ENCODE data around the gene KCNH2. TPM values are rescaled to one million over a fixed set of nuclear protein-coding genes. Genes with fewer than 3 reads are reported as not detected.
"Not testable (repeated sequence)": the region's sequence is repeated elsewhere in the genome, so short reads cannot be mapped to it uniquely, and the experiment has no call there.

The KCNH2 gene, protein sequence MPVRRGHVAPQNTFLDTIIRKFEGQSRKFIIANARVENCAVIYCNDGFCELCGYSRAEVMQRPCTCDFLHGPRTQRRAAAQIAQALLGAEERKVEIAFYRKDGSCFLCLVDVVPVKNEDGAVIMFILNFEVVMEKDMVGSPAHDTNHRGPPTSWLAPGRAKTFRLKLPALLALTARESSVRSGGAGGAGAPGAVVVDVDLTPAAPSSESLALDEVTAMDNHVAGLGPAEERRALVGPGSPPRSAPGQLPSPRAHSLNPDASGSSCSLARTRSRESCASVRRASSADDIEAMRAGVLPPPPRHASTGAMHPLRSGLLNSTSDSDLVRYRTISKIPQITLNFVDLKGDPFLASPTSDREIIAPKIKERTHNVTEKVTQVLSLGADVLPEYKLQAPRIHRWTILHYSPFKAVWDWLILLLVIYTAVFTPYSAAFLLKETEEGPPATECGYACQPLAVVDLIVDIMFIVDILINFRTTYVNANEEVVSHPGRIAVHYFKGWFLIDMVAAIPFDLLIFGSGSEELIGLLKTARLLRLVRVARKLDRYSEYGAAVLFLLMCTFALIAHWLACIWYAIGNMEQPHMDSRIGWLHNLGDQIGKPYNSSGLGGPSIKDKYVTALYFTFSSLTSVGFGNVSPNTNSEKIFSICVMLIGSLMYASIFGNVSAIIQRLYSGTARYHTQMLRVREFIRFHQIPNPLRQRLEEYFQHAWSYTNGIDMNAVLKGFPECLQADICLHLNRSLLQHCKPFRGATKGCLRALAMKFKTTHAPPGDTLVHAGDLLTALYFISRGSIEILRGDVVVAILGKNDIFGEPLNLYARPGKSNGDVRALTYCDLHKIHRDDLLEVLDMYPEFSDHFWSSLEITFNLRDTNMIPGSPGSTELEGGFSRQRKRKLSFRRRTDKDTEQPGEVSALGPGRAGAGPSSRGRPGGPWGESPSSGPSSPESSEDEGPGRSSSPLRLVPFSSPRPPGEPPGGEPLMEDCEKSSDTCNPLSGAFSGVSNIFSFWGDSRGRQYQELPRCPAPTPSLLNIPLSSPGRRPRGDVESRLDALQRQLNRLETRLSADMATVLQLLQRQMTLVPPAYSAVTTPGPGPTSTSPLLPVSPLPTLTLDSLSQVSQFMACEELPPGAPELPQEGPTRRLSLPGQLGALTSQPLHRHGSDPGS
- 0.05 and 0.37 TPM in 2 replicates for total RNA-seq (2014; rRNA removed; shearing (Covaris generic))
- 0.14 and 0.27 TPM in 2 replicates for polyA plus RNA-seq (2015; cell fraction: cytosol; rRNA removed)
- 0.54 TPM in 1 of 2 replicates, not detected in the other for polyA plus RNA-seq (2015; cell fraction: nucleus; rRNA removed)

DNA sequence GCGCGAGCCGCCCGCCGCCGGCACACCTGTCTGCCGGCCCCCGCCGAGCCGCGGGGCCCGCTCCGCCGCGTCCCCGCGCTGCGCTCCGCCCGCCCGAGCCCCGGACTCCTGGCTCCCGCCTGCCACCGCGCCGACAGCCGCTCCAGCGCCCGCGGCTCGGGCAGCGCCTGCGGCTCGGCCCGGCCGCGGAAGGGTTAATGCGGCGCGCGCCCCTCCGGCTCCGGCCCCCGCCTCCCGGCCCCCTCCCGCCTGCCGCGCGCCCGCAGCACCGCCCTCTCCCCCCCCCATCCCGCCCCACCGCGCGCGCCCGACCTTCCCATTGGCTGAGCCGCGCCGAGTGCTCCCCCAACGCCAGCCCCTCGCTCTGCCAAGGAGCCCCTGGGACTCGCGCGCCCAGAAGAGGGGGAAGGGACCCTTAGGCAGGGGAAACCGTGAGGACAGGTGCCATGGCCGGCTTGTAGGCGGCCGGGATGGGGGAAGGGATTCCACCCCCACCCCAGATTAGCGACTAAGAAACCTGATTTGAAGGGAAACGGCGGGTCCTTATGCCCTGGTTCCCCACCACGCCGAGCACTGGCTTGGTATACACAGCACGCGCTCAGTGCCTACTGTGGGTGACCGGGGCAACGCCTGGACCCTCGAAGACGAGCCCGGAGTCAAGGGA is at the start of gene KCNH2:
Gene KCNH2 (minus strand): TSS at position 196 of the 664 bp plus-strand sequence. CDS start 408 bp downstream, outside the sequence.
- in situ Hi-C loops (cut with HindIII; ENCODE audit: low pct_unique_long_range_greater_than_20kb, low sequenced_read_pairs), result no loop called here
- no peak for DNase-seq (ENCODE audit: low read depth, low spot score)

DNA sequence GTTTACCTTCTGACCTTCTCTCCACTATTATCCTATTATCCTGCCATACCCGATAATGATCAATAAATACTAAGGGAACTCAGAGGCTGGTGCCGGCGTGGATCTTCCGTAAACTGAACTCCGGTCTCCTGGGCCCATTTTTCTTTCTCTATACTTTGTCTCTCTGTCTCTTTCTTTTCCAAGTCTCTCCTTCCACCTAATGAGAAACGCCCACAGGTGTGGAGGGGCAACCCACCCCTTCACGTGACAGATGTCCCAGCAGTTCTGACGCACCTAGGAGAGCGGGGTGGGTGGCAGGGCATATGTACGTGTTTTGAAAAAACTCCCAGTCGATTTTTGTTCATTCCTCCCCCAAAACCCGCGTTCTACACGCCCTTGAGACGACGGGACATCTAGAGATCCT is 49.6 kb upstream of the KCNH2 start:
- in situ Hi-C loops (cut with HindIII; ENCODE audit: low pct_unique_long_range_greater_than_20kb, low sequenced_read_pairs); DNase-seq (ENCODE audit: low read depth, low spot score): not testable (repeated sequence)

DNA sequence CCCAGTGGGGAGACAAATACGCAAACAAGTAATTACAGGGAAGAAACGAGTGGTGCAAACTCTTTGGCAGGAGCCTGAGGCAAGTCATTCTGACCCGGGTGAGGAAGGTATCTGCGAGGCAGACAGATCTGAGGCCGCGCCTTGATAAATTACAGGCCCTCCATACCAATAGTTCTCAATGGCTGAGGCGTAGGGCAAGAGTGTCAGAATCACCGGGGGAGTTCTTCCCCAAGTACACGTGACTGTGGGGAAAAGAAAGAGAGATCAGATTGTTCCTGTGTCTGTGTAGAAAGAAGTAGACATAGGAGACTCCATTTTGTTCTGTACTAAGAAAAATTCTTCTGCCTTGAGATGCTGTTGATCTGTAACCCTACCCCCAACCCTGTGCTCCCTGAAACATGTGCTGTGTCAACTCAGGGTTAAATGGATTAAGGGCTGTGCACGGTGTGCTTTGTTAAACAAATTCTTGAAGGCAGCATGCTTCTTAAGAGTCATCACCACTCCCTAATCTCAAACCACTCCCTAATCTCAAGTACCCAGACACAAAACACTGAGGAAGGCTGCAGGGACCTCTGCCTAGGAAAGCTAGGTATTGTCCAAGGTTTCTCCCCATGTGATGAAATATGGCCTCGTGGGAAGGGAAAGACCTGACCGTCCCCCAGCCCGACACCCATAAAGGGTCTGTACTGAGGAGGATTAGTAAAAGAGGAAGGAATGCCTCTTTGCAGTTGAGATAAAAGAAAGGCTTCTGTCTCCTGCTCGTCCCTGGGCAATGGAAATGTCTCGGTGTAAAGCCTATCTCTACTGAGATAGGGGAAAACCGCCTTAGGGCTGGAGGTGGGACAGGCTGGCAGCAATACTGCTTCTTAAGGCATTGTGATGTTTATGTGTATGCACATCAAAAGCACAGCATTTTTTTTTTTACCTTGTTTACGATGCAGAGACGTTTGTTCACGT is 48.9 kb upstream of the KCNH2 start:
- DNase-seq (ENCODE audit: low read depth, low spot score); in situ Hi-C loops (cut with HindIII; ENCODE audit: low pct_unique_long_range_greater_than_20kb, low sequenced_read_pairs): not testable (repeated sequence)

DNA sequence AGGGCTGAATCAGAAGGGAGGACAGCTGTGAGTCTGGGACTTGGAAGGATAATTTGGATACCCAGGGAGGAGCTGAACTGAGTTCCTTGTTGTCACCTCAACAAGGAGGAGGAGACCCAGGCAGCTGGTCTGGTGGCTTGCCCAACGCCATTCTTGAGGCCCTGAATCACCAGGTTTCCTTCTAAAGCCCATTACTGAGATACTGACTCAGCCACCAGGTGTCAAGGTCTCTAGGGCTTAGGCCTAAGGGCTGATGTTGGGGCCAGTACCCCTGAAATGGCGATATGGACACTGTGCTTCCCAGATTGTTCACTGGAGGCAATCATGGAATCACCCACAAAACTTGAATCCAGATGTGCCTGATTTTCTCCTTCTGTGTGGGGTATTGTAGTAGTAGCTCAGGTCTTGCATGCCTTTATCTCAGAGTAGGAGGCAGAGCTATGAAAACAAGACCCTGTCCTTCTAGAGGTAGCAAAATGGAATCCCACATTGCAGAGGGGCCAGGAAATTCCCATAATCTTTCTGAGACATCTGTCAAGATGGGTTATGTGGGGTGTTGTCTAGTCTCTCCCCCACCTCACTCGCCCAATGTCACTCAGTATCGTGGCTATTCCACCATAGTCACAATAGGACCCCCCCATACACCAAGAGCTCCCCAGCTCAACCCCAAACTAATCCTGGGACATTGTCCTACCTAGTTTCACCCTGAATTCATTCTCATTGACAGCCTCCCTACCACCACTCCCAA is 48.0 kb upstream of the KCNH2 start:
- DNase-seq (ENCODE audit: low read depth, low spot score), result no peak
- in situ Hi-C loops (cut with HindIII; ENCODE audit: low pct_unique_long_range_greater_than_20kb, low sequenced_read_pairs), result no loop called here

DNA sequence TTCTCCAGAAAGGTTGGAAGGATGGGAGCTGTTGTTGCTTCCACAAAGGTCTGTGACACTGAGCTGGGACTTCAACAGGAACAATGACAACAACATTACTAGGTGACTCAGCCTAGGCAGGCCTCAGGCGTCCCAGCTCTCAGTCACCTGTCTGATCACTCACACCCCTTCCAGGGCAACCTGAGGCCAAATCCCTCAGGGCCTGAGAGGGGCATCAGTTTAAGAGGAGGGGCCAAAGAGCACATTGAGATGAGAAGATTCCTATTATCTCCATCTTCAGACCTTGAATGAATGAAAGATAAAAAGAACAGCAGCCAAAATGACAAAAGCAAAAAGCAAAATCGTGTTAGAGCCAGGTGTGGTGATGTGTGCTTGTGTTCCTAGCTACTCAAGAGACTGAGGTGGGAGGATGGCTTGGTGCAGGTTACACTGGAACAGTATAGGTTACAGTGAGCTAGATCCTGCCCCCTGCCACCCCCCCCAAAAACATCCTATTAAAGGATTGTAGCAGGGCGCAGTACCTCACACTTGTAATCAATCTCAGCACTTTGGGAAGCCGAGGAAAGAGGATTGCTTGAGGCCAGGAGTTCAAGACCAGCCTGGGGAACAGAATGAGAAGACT is 46.4 kb upstream of the KCNH2 start, which contains the start of gene ATG9B:
Gene ATG9B (minus strand): TSS at position 60 of the 622 bp plus-strand sequence. CDS start 71 bp downstream, outside the sequence.
- no peak for DNase-seq (ENCODE audit: low read depth, low spot score)
- in situ Hi-C loops (cut with HindIII; ENCODE audit: low pct_unique_long_range_greater_than_20kb, low sequenced_read_pairs), result no loop called here

DNA sequence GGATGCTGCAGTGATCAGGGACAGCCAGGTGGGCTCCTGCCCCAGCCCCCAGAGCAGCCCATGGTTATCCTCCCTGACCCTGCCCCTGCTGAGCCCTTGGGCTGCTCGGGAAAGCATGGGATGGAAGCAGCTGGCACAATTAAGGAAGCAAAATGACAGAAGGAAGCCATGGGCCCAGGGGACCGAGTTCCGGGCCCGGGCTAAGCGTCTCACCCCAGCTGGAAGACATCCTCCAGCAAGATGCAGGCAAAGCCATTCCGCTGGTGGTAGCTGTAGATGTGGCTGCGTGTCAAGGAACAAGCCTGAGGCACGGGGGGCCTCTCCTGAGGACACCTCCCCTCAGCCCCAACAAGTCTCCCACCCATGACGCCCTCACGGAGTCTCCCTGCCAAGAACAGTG is 45.1 kb upstream of the KCNH2 start:
- DNase-seq (ENCODE audit: low read depth, low spot score), result no peak
- in situ Hi-C loops (cut with HindIII; ENCODE audit: low pct_unique_long_range_greater_than_20kb, low sequenced_read_pairs), result no loop called here

DNA sequence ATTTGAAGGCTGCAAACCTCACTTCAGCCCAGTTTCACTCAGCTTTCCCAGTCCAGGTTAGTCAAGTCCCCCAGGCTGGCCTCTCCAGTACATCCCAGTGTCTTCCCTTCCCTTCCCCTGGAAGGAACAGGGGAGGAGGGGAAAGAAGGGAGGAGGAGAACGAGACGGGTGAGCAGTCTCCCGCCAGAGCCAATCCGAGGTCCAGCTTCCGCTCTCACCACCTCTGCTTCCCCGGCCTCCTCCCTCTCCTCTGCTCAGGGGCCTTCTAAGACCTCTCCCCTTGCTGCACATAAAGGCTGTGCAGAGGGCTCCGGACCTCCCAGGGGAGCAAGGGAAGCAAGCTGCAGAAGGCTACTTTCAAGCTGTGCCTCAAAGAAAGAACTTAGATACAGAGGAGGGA is 42.1 kb upstream of the KCNH2 start:
- no peak for DNase-seq (ENCODE audit: low read depth, low spot score)
- in situ Hi-C loops (cut with HindIII; ENCODE audit: low pct_unique_long_range_greater_than_20kb, low sequenced_read_pairs), result no loop called here

DNA sequence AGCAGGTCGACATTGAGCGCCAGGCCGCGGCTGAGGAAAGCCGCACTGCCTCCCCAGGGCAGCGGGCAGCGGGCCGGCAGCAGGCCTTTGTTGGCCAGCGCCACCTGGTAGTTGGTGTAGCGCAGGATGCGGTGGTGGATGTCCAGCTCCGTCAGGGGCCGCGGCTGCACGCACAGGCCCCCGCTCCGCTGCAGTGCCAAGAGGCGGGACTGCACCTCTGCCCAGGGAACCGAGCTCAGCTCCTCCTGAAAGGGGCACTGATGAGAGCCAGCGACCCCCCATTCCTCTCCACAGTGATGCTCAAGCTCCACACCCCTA is 41.0 kb upstream of the KCNH2 start:
- in situ Hi-C loops (cut with HindIII; ENCODE audit: low pct_unique_long_range_greater_than_20kb, low sequenced_read_pairs), result no loop called here
- no peak for DNase-seq (ENCODE audit: low read depth, low spot score)

DNA sequence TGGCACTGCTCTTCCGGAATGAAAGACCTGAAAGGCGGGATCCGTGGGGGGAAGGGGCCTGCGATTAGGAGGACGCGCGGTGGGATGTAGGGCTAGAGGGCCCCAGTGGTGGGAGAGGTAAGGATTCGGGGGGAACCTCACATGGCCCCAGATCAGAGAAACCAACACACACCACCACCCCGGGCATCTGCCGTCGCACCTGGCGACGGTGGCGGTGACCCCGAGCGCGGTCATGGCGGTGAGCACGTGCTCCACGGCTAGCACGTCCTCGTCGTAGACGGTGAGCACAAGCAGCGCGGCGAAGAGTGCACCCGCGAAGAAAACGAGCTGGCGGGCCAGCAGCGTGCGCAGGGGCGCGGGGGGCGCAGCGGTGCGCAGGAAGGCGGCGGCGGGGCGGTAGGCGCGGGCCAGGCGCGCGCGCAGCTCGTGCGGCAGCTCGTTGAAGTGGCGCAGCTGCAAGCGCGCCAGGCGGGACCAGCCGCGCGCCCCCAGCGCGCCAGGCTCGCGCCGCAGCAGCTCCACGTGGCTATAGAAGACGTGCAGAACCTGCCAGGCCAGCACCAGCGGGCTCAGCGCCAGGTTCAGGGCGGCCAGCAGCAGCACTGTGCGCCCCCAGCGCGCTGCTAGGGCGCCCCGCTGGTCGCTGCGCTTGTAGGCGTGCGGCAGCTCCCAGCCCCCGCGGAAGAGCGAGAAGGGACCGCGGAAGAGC is 40.5 kb upstream of the KCNH2 start:
- no peak for DNase-seq (ENCODE audit: low read depth, low spot score)
- in situ Hi-C loops (cut with HindIII; ENCODE audit: low pct_unique_long_range_greater_than_20kb, low sequenced_read_pairs), result no loop called here

DNA sequence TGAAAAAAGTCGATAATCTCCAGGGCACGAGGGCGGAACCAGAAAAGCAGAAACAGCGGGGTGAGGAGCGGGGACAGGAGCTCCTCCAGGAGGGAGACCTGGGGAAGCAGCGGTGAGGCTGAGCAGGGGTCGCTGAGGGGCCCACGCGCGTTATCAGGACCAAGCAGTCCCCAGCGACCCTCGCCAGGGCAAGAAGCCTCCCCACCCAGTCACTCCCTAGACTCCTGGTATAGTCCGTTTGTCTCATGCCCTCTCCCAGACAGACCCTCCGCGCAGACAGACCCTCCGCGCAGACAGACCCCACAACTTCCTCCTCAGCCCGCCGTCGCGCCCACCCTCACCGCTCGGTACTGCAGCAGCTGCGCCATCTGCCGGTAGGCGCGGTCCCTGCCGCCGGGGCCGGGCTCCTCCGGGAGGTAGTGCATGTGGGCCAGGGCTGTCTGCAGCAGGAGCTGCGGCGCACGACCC is 39.9 kb upstream of the KCNH2 start:
- DNase-seq (ENCODE audit: low read depth, low spot score), result peak; percentile 66
- in situ Hi-C loops (cut with HindIII; ENCODE audit: low pct_unique_long_range_greater_than_20kb, low sequenced_read_pairs), result no loop called here

DNA sequence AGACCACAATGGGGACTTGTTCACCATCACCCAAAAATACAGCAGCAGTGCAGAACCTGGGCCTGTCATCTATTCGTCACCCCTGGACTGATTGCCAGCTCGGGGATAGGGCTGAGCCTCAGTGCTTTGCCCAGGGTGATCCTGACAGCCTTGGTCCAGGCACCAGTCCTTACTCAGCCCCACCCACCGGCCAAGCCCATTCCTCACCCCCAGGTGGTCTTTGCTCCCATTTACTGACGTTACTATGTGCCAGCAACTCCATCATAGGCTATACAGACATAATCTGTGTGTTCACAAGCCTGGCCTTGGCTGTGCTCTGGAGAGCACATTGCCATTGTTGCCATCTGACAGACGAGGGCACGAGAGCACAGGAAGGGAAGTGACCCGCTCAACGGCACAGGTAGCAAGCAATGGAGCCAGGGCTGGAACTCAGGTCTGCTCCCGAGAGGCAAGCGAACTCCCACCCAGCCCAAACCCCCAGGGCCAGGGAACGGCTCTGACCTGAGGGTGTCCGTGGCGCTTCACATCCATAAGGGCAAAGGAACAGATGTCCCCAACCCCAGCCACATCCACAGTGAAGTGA is 39.3 kb upstream of the KCNH2 start:
- in situ Hi-C loops (cut with HindIII; ENCODE audit: low pct_unique_long_range_greater_than_20kb, low sequenced_read_pairs), result no loop called here
- DNase-seq (ENCODE audit: low read depth, low spot score), result no peak

DNA sequence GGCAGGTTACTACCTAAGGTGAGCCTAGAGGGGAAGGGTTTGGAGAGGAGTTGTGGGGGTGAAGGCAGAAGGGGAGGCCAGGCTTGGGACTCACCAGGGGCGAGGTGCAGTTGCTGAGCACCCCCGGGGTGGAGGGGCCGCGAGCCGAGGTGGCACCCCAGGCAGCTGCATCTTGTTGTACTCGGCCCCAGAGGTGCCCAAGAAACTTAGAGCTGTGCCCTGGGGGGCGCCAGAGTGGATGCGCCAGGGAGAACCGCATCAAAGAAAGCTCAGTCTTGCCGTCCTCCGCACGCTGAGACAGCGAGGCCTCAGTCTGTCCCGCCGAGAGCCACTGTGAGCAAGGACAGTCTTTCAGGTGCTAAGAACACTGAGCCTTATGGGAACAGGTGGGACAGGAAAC is 38.8 kb upstream of the KCNH2 start:
- DNase-seq (ENCODE audit: low read depth, low spot score), result no peak
- in situ Hi-C loops (cut with HindIII; ENCODE audit: low pct_unique_long_range_greater_than_20kb, low sequenced_read_pairs), result no loop called here

DNA sequence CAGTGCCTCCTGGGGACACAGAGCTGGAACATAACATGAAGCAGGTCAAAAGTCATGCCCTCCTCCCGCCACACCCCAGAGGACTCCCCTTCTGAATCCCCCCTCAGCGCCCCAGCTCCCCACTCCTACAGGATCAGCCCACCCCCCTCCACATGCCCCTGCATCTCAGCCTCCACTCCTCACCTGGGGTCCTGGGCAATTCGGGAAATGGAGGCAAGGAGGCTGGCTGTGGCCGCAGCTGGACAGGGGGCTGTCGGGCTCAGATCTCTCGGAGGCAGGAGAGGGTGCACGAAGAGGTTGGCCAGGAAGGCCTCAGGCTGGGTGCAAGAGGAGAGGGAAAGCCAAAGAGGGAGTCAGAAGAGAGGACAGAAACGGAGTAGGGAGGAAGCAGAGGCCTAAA is 38.4 kb upstream of the KCNH2 start:
- in situ Hi-C loops (cut with HindIII; ENCODE audit: low pct_unique_long_range_greater_than_20kb, low sequenced_read_pairs), result no loop called here
- no peak for DNase-seq (ENCODE audit: low read depth, low spot score)

DNA sequence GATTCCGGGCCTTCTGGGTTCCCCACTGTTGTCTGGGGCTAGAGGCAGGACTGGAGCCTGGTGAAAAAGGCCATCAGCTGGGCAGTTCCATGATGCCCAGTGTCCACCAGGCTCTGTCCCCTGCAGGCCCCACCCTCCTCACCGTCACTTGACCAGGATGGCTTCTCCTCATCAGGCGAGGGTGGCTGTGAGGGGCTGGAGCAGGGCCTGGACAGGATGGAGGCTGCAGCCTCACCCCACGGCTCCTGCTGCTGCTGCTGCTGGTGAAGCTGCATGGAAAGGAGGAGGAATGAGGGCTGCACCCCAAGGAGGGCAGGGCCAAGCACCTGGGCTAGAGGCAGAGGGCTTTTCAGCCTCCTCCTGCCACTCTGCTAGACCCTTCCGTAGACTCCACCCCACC is 37.8 kb upstream of the KCNH2 start:
- no peak for DNase-seq (ENCODE audit: low read depth, low spot score)
- in situ Hi-C loops (cut with HindIII; ENCODE audit: low pct_unique_long_range_greater_than_20kb, low sequenced_read_pairs), result no loop called here
